Cardiac muscle cell (in vitro differentiated cells and primary cell): ENCODE data around the gene SLC26A11. TPM values are rescaled to one million over a fixed set of nuclear protein-coding genes. Genes with fewer than 3 reads are reported as not detected.

ENCODE experiments used
- DNase-seq, 2 donors: peaks; one replicate each; pipeline versions ENCODE4 v3.0.0 to v3.0.0-alpha.2; 2010 to 2017; ENCODE audit warnings: low read depth in 1 of 2, low spot score in 1 of 2
- H3K27ac ChIP-seq: fragments of 200-600 bp; sonication (generic); 2 replicates; pipeline ENCODE4 v1.5.1; 2016
- H3K27me3 ChIP-seq: fragments of 200-600 bp; sonication (generic); 2 replicates; pipeline ENCODE4 v1.6.0; 2016; ENCODE audit warnings: control low read depth
- H3K36me3 ChIP-seq: fragments of 200-600 bp; sonication (generic); 2 replicates; pipeline ENCODE4 v1.5.1; 2016; ENCODE audit warnings: control low read depth
- H3K4me1 ChIP-seq: fragments of 200-600 bp; sonication (generic); 2 replicates; pipeline ENCODE4 v1.8.1; 2017; ENCODE audit warnings: low read depth, mild to moderate bottlenecking, mixed run types
- H3K4me3 ChIP-seq: fragments of 200-600 bp; sonication (generic); 2 replicates; pipeline ENCODE4 v1.5.1; 2016; ENCODE audit warnings: mild to moderate bottlenecking
- H3K9me3 ChIP-seq: fragments of 200-600 bp; sonication (generic); 2 replicates; pipeline ENCODE4 v1.5.1; 2017; ENCODE audit warnings: low read depth, mild to moderate bottlenecking, control low read depth
- polyA plus RNA-seq: library from polyadenylated mRNA; unstranded; fragments of >200 nt; fragmentation: Nextera tagmentation; extraction: Ambion mirVana; gene quantifications from 2 replicates; pipeline ENCODE4 v1.2.1, GENCODE V29; 2016
- total RNA-seq: library from RNA; depleted of rRNA; stranded (reverse); fragments of >200 nt; gene quantifications from 2 replicates; pipeline ENCODE4 v1.2.3, GENCODE V29; 2016
- TF ChIP-seq, protein P1 (sequence below): IDR thresholded peaks from 2 replicates; pipeline ENCODE4 v1.5.1; 2012; ENCODE audit warnings: low read depth, mild to moderate bottlenecking, low read length

The SLC26A11 gene
- total and polyA plus RNA-seq, 2 experiments from 2014 or later: 39.0 to 46.8 TPM

GRCh38 chr17:80292521-80292971, 72.3 kb downstream of the SLC26A11 start:
- Histone ChIP-seq H3K9me3 (no peaks in the 10 kb centered on the region), H3K4me3 (no peak overlapping the region), H3K36me3 (peaks cover 4% of the 10 kb centered on the region), H3K27me3 (no peaks in the 10 kb centered on the region), H3K27ac (no peak overlapping the region), H3K4me1 (no peaks in the 10 kb centered on the region)
- TF ChIP-seq, protein P1, sequence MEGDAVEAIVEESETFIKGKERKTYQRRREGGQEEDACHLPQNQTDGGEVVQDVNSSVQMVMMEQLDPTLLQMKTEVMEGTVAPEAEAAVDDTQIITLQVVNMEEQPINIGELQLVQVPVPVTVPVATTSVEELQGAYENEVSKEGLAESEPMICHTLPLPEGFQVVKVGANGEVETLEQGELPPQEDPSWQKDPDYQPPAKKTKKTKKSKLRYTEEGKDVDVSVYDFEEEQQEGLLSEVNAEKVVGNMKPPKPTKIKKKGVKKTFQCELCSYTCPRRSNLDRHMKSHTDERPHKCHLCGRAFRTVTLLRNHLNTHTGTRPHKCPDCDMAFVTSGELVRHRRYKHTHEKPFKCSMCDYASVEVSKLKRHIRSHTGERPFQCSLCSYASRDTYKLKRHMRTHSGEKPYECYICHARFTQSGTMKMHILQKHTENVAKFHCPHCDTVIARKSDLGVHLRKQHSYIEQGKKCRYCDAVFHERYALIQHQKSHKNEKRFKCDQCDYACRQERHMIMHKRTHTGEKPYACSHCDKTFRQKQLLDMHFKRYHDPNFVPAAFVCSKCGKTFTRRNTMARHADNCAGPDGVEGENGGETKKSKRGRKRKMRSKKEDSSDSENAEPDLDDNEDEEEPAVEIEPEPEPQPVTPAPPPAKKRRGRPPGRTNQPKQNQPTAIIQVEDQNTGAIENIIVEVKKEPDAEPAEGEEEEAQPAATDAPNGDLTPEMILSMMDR: no peak
- no peak for DNase-seq

DNA sequence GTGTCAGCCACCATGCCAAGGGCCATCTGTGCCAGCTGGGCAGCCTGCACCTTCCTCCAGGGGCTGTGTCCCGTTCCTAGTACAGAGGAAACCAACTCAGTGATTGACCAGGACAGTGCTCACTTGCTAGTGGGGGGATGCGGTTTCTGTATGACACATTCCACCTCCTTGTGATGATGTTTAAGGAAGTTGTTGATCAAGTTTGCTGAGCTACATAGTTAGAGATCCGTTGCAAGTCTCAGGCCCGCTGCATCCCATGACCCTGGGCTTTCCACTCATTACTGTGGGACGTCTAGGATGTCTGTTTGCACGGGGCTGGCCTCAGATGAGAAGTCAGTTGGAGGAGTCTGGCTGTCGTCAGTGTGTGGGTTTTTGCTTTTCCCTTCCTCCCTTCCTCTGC, 74.0 kb downstream of the SLC26A11 start:
- H3K4me3 ChIP-seq: no peak overlapping the region
- peaks cover 8% of the 10 kb centered on the region for H3K36me3 ChIP-seq
- TF ChIP-seq, protein P1: no peak
- no peak overlapping the region for H3K27ac ChIP-seq
- no peaks in the 10 kb centered on the region for H3K9me3 ChIP-seq
- no peaks in the 10 kb centered on the region for H3K4me1 ChIP-seq
- DNase-seq: no peak
- H3K27me3 ChIP-seq: no peaks in the 10 kb centered on the region

- H3K9me3 ChIP-seq: no peaks in the 10 kb centered on the region
- DNase-seq: no peak
- no peaks in the 10 kb centered on the region for H3K27me3 ChIP-seq
- H3K27ac ChIP-seq: no peak overlapping the region
- H3K4me3 ChIP-seq: no peak overlapping the region
- peaks cover 8% of the 10 kb centered on the region for H3K36me3 ChIP-seq
- TF ChIP-seq, protein P1: no peak
- no peaks in the 10 kb centered on the region for H3K4me1 ChIP-seq
Measured at GRCh38 chr17:80294653-80295052, 74.4 kb downstream of the SLC26A11 start.

DNA sequence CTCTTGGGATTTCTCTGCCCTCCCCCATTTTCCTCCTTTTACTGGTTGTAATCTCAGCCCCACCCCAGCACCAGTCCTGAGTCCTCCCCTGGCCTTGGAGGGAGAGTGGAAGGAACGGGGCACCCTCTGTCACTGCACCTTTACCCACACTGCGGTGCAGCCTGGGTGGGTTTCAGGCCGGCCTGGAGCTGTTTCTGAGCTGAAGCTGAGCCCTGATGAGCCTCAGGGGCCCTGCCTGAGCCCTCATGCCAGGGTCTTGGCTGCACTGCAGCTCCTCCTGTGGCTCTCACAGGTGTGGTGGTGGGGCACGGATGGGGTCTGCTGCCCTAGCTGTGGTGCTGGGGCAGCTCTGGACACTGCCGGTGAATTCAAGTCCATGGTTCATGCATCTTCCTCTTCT, 74.9 kb downstream of the SLC26A11 start:
- Histone ChIP-seq H3K4me1 (no peaks in the 10 kb centered on the region), H3K4me3 (no peak overlapping the region), H3K36me3 (peaks cover 8% of the 10 kb centered on the region), H3K27ac (no peak overlapping the region), H3K27me3 (no peaks in the 10 kb centered on the region), H3K9me3 (no peaks in the 10 kb centered on the region)
- TF ChIP-seq, protein P1: no peak
- DNase-seq: no peak

- H3K27ac ChIP-seq: no peak overlapping the region
- H3K4me3 ChIP-seq: no peak overlapping the region
- H3K36me3 ChIP-seq: peaks cover 8% of the 10 kb centered on the region
- no peaks in the 10 kb centered on the region for H3K4me1 ChIP-seq
- no peak for DNase-seq
- no peaks in the 10 kb centered on the region for H3K9me3 ChIP-seq
- no peaks in the 10 kb centered on the region for H3K27me3 ChIP-seq
- TF ChIP-seq, protein P1: no peak
Measured at GRCh38 chr17:80295559-80295958, 75.3 kb downstream of the SLC26A11 start.

DNA sequence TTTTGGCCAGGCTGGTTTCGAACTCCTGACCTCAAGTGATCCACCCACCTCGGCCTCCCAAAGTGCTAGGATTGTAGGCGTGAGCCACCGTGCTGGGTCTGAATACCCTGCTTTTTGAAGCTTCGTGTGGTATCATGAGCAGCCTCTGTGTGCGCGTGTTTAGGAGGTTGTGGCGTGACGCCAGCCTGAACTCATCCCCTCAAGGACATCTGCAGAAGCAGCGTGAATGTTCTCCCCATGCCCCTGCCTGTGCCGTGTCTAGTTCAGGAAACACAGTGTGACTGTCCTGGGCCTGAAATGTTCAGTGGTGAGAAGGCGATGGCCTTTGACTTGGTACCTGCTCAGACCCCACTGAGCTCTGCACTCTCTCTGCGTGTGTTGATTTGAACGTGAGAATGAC, 76.0 kb downstream of the SLC26A11 start:
- Histone ChIP-seq H3K4me3 (no peak overlapping the region), H3K27ac (no peak overlapping the region), H3K9me3 (no peaks in the 10 kb centered on the region), H3K36me3 (peaks cover 8% of the 10 kb centered on the region), H3K4me1 (no peaks in the 10 kb centered on the region), H3K27me3 (no peaks in the 10 kb centered on the region)
- TF ChIP-seq, protein P1: no peak
- no peak for DNase-seq
